Left lobe of liver (tissue), 2 donors: ENCODE results near the gene ALDOA. TPM values are rescaled to one million over a fixed set of nuclear protein-coding genes. Genes with fewer than 3 reads are reported as not detected.

ENCODE experiments used
- ATAC-seq: fragments of 200-7000 bp; cut with Tn5 transposase; one replicate; pipeline ENCODE4 v1.9.1; 2020; ENCODE audit warnings: mild to moderate bottlenecking, moderate library complexity
- DNase-seq: peaks from one replicate; pipeline ENCODE4 v3.0.0-alpha.2; 2020; ENCODE audit warnings: low spot score
- total RNA-seq: library from RNA; stranded (reverse); gene quantifications from one replicate; pipeline ENCODE4 v1.2.1, GENCODE V29; 2021
- donor health status: DM: no; HTN: no; CAD: no; lungs with moderate emphysema.
- donor health status: DM: no; HTN: yes; CAD: no.

The ALDOA gene
- total RNA-seq, 1 donor from 2014 or later = 176 TPM

- DNase-seq = no peak
- no peak for ATAC-seq
Measured at GRCh38 chr16:30068750-30069610, 3.4 kb downstream of the ALDOA start.

DNA sequence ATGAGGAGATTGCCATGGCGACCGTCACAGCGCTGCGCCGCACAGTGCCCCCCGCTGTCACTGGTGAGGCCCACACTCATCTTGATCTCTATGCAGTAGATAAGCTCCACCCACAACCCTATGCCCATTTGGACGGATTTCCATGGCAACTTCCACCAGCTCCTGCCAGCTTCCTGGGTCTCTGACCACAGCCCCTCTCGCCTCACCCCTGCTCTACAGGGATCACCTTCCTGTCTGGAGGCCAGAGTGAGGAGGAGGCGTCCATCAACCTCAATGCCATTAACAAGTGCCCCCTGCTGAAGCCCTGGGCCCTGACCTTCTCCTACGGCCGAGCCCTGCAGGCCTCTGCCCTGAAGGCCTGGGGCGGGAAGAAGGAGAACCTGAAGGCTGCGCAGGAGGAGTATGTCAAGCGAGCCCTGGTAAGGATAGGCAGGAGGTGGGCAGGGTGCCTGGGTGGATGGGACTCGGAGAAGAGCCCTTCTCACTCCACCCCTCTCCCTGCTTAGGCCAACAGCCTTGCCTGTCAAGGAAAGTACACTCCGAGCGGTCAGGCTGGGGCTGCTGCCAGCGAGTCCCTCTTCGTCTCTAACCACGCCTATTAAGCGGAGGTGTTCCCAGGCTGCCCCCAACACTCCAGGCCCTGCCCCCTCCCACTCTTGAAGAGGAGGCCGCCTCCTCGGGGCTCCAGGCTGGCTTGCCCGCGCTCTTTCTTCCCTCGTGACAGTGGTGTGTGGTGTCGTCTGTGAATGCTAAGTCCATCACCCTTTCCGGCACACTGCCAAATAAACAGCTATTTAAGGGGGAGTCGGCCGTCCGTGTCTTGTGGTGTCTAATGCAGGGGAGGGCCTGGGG lies 4.3 kb downstream of the ALDOA start:
- ATAC-seq (no peak), DNase-seq (no peak)

- ATAC-seq (no peak), DNase-seq (no peak)
Measured at GRCh38 chr16:30070490-30070889, 4.9 kb downstream of the ALDOA start.

DNA sequence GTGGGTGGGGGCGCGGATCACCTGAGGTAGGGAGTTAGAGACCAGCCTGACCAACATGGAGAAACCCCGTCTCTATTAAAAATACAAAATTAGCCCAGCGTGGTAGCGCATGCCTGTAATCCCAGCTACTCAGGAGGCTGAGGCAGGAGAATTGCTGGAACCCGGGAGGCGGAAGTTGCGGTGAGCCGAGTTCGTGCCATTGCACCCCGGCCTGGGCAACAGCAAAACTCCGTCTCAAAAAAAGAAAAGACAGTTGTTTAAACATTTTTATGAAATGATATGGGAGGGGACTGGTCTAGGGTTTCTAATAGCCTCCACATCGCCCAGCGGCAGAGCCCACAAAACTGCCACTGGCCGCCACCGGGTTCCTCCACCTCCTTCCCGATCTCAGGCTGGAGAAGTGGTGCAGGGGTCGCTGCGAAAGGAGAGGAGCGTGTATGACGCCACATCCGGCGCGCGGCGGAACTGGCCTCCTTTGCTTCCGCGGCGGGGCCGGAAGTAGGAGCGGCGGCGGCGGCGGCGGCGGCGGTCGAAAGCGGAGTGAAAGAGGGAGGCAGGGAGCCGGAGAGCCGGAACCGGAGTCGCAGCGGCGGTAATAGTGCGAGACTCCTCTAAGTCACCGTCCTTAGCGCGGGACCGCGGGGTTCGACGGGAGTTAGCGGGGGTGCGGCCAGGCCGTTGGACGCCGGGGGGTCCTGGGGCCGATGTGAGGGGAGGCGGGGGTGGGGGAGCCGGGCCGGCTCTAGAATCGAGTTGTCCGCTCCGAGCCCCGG lies 10.1 kb downstream of the ALDOA start, which contains the start of gene PPP4C:
Gene PPP4C (plus strand): TSS at position 492 of the 773 bp plus-strand sequence. CDS start 384 bp downstream, outside the sequence.
- peak; percentile 92 for DNase-seq
- peak; percentile 95 for ATAC-seq

DNA sequence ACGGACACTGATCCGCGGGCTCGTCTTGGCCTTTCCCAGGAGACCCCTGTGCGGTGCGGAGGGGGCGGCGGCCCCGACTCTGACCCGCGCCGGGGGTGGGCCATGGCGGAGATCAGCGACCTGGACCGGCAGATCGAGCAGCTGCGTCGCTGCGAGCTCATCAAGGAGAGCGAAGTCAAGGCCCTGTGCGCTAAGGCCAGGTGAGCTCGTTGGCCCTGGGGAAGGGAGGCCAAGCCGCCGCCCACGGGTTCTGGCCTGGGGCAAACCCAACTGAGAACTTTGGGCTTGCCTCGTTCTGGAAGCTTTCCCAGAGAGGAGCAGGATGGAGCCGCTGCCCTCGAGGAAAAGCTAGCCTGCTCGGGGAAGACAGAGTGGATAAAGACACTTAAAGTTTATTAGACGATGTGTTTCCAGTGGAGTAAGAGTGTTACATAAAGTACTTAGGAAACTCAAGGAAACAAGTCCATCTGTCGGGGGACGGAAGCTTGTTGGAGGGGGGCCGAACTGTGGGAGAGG lies 10.8 kb downstream of the ALDOA start:
- DNase-seq = peak; percentile 76
- ATAC-seq = peak; percentile 85

- ATAC-seq = no peak
Measured at GRCh38 chr16:30077656-30078055, 12.1 kb downstream of the ALDOA start.

GRCh38 chr16:30078744-30079143 lies 13.2 kb downstream of the ALDOA start:
- no peak for DNase-seq
- ATAC-seq = no peak

More at GRCh38 chr16:30077656-30078055, 12.1 kb downstream of the ALDOA start:
- DNase-seq = no peak

DNA sequence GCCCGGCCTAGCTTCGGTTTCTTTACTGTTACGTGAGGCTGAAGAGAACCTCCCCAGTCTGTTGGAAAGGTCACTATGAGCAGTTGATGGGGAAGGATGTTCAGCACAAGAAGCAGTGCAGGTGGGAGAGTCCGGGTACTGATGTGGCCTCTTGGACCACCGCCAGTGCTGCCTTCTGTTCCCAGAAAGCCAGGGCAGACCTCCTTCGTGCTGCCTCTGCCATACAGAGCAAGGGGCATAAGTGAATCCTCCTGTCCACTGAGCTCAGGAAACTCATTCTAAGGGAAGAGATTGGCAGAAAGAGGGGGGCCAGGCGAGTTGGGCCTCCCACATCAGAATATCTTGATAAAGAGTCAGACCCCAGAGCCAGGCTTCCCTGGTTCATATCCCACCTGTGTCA lies 13.9 kb downstream of the ALDOA start:
- no peak for DNase-seq
- ATAC-seq = no peak

GRCh38 chr16:30082545-30083090 lies 17.1 kb downstream of the ALDOA start:
- DNase-seq = no peak
- ATAC-seq = no peak

- DNase-seq (no peak), ATAC-seq (peak; percentile 6)
Measured at GRCh38 chr16:30083216-30084055, 17.9 kb downstream of the ALDOA start.

GRCh38 chr16:30084096-30084815 lies 18.7 kb downstream of the ALDOA start:
- ATAC-seq = peak; percentile 8
- DNase-seq = no peak

- ATAC-seq = no peak
- no peak for DNase-seq
Measured at GRCh38 chr16:30084816-30085159, 19.2 kb downstream of the ALDOA start.

DNA sequence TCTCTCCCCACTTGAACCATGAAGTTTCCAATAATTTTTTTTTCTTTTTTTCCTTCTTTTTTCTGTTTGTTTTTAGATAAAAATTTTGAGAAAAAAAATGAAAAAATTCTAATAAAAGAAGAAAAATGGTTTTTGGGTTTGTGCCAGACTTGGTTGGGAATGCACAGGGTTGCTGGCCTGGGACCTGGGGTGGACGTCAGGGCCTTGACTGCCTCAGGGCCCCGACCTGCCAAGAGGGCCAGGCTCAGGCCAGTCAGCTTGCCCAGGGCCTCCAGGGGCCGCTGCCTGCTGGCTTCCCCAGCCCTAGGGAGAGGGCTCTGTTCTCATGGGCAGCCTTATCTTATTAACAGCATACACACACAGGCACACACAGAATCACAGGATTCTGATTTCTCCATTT lies 19.7 kb downstream of the ALDOA start:
- ATAC-seq = no peak
- no peak for DNase-seq

GRCh38 chr16:30085820-30086219 lies 20.3 kb downstream of the ALDOA start:
- ATAC-seq = no peak
- no peak for DNase-seq

- DNase-seq (no peak), ATAC-seq (no peak)
Measured at GRCh38 chr16:30086291-30087140, 21.0 kb downstream of the ALDOA start.

DNA sequence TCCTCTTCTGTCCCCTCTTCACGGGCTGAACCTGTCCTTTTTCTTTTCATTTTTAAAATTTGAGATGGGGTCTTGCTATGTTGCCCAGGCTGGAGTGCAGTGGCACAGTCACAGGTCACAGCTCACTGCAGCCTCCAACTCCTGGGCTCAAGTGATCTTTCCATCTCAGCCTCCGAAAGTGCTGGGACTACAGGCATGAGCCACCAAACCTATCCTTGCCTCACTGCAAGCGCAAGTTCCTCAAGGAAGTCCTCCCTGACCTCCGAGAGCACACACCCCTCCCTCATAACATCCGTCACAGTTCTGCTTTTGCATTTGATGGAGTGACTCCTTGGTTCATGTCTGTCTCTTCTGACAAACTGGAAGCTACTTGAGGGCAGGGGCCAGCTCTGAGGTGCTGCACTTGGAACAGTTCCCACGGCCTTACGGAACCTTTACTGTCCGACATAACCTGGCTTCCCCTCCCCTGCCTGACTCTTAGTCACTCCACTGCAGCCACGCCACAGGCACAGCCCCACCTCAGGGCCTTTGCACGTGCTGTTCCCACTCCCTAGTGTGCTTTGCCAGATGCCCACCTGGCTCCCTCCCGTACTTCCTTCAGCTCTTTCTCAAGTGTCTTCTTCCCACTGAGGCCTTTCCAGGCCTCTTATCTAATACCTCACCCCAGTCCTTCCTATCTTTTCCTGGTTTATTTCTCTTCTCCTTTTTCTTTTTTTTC lies 21.8 kb downstream of the ALDOA start:
- ATAC-seq = no peak
- DNase-seq = no peak

GRCh38 chr16:30088237-30088831 lies 22.8 kb downstream of the ALDOA start:
- DNase-seq (no peak), ATAC-seq (no peak)
